OCI-LY7 (cell line): ENCODE data around the gene SEPTIN6. TPM values are rescaled to one million over a fixed set of nuclear protein-coding genes. Genes with fewer than 3 reads are reported as not detected.
A peak's percentile ranks its signal among the peaks of the same experiment; 100 is the strongest.
"Not testable (repeated sequence)": the region's sequence is repeated elsewhere in the genome, so short reads cannot be mapped to it uniquely, and the experiment has no call there.

Experiments used
- BruUV-seq: library from RNA; stranded (reverse); fragments of 400-500 nt; replicated peaks from 2 replicates; lab custom pipeline; 2021; lab: Mats Ljungman, UMichigan
- CTCF ChIA-PET: fragments of 300-600 bp; sonication (Branson Sonifier 250); formaldehyde crosslinking; loops from one replicate; lab custom pipeline; 2022; ENCODE audit warnings: antibody characterized with exemption; ENCODE audit not compliant: unreplicated experiment; lab: Charles Lee
- POLR2A ChIA-PET: fragments of 300-600 bp; sonication (Branson Sonifier 250); formaldehyde crosslinking; loops from one replicate; lab custom pipeline; 2022; ENCODE audit warnings: antibody characterized with exemption; lab: Charles Lee
- DNase-seq: peaks from one replicate; pipeline ENCODE4 v3.0.0-alpha.2; 2015; ENCODE audit warnings: low spot score
- H2AFZ ChIP-seq: fragments of 200-600 bp; sonication (generic), shearing (Covaris generic); 2 replicates; pipeline ENCODE4 v1.6.1; 2014; ENCODE audit warnings: mild to moderate bottlenecking, antibody characterized with exemption, low read length, moderate library complexity
- H3K27ac ChIP-seq: fragments of 200-600 bp; sonication (generic); 2 replicates; pipeline ENCODE4 v1.5.1; 2014; ENCODE audit warnings: mixed run types, low read depth, mild to moderate bottlenecking, moderate library complexity, low read length, inconsistent platforms; ENCODE audit not compliant: poor library complexity, severe bottlenecking
- H3K36me3 ChIP-seq: fragments of 200-600 bp; sonication (generic); 2 replicates; pipeline ENCODE4 v1.6.1; 2014; ENCODE audit warnings: mild to moderate bottlenecking, antibody characterized with exemption, low read length, moderate library complexity, mixed read lengths; ENCODE audit not compliant: insufficient read depth
- H3K4me1 ChIP-seq: fragments of 200-600 bp; sonication (generic); 2 replicates; pipeline ENCODE4 v1.5.1; 2014; ENCODE audit warnings: mild to moderate bottlenecking, low read length; ENCODE audit not compliant: insufficient read depth, poor library complexity, severe bottlenecking
- H3K4me2 ChIP-seq: fragments of 200-600 bp; sonication (generic); 2 replicates; pipeline ENCODE4 v1.6.1; 2014; ENCODE audit warnings: mild to moderate bottlenecking, low read length
- H3K4me3 ChIP-seq: fragments of 200-600 bp; sonication (generic); 2 replicates; pipeline ENCODE4 v1.5.1; 2014; ENCODE audit warnings: mild to moderate bottlenecking, low read depth, low read length; ENCODE audit not compliant: poor library complexity, severe bottlenecking
- H3K79me2 ChIP-seq: fragments of 200-600 bp; sonication (generic); 2 replicates; pipeline ENCODE4 v1.6.1; 2016; ENCODE audit warnings: low read depth, mild to moderate bottlenecking, low read length, moderate library complexity, mixed read lengths; ENCODE audit not compliant: insufficient read depth
- H3K9me2 ChIP-seq: fragments of 200-600 bp; sonication (generic); 2 replicates; pipeline ENCODE4 v1.6.1; 2016; ENCODE audit warnings: mild to moderate bottlenecking, low read length, mixed read lengths; ENCODE audit not compliant: insufficient read depth
- H3K9me3 ChIP-seq: fragments of 200-600 bp; sonication (generic); 2 replicates; pipeline ENCODE4 v1.6.1; 2014; ENCODE audit warnings: mild to moderate bottlenecking, mixed run types, low read length, mixed read lengths
- H4K20me1 ChIP-seq: fragments of 200-600 bp; sonication (generic); 2 replicates; pipeline ENCODE4 v1.6.1; 2014; ENCODE audit warnings: mild to moderate bottlenecking, antibody characterized with exemption, low read length, moderate library complexity, mixed read lengths; ENCODE audit not compliant: insufficient read depth
- EZH2phosphoT487 ChIP-seq: fragments of 200-600 bp; sonication (generic); IDR thresholded peaks from 2 replicates; pipeline ENCODE4 v1.6.1; 2018; ENCODE audit warnings: low read depth, borderline replicate concordance, mild to moderate bottlenecking, mixed run types, antibody characterized with exemption, low read length, moderate library complexity, mixed read lengths
- intact Hi-C: fragments of 100-400 bp; cut with micrococcal nuclease; formaldehyde crosslinking; loops from one replicate; pipeline ENCODE4 v1.10.0; 2022; ENCODE audit not compliant: unreplicated experiment
- total RNA-seq, 2 experiments: library from RNA; depleted of rRNA in 1 of 2; stranded (reverse); fragments of >200 nt in 1 of 2; shearing (Covaris generic) in 1 of 2; gene quantifications; 2 replicates each; pipeline ENCODE4 v1.2.3, GENCODE V29; 2014 to 2022
- TF ChIP-seq, protein P1 (sequence below): fragments of 200-600 bp; sonication (generic); conservative IDR thresholded peaks from 2 replicates; pipeline ENCODE4 v1.5.1; 2014; ENCODE audit warnings: mild to moderate bottlenecking, antibody characterized with exemption, low read length, moderate library complexity, mixed read lengths

SEPTIN6 gene
- total RNA-seq, 2 experiments from 2014 or later, result 145 to 216 TPM

DNA sequence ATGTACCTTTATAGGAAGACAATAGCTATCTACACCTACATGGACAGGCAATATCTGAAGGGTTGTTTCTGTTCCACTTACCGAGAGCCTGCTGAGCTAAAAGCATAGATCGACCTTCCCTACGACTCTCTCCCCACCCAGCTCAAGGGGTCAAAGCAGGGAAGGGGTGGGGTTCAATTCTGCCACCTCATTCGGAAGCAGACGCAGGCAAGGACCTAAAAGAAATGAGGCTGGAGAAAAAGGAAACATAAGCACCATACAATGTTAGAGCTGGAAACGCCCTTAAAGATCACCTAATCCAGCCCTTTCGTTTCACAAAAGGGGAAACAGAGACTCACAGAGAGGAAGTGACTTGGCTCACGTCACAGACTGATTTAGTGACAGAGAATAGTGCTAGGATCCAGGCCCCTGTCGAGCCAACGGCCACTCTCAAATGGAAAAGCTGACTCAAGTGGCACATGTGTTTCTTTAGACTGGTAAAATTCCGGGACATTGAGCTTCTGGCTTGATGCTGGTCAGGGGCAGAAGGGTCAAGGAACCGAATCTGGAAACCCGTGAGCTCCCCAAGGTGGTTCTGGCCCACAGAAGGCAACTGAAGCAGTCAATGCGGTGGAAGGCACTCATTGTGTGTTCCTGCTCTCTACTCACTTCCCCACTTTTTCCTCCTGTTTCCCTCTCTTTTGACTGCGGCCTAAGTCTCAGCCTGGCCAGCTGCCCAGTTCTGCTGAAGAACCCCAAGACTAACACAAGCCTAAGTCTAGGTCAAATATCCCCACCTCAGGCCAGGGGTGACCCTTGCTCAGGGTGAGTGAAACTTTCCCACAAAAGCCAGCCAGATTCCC lies 7.5 kb downstream of the SEPTIN6 start:
- DNase-seq, result peak; percentile 75
- Histone ChIP-seq H3K4me2 (peak overlapping the region; percentile 96), H3K79me2 (peaks cover 98% of the 10 kb centered on the region), H3K27ac (peak overlapping the region; percentile 100), H3K4me3 (peak overlapping the region; percentile 63), H3K9me2 (no peaks in the 10 kb centered on the region), H3K36me3 (peaks cover 39% of the 10 kb centered on the region), H2AFZ (no peak overlapping the region), H3K9me3 (no peaks in the 10 kb centered on the region), H3K4me1 (peaks cover 97% of the 10 kb centered on the region), H4K20me1 (no peaks in the 10 kb centered on the region)
- no peak for TF ChIP-seq EZH2phosphoT487
- ChIA-PET CTCF (interaction anchor here (0.5 kb wide), 1 partner anchor 8 kb away, joined by 4 read pairs; no protein-coding TSS in a partner anchor), POLR2A (interaction anchor here (0.6 to 4.1 kb wide), 5 partner anchors 9 to 606 kb away, joined by 3 to 34 read pairs (median 6); partner anchors contain the start of genes NKRF and SEPTIN6)
- intact Hi-C loops, result no loop called here
- BruUV-seq, result no TSS peak

DNA sequence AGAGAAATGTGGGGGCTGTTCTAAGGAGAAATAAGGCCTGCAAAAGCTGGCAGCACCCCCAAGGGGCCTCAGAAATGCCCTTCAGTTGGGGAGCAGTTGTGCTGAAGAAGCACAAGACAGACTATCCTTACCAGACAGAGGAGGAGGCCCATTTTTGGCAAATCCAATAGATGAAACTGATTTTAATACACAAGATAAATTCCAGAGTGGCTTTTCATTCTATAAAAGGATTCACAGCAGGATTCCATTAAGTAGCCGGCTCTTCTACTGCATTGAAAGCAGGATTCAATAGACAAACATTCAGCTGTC lies 8.1 kb downstream of the SEPTIN6 start:
- H2AFZ ChIP-seq, result no peak overlapping the region
- peaks cover 34% of the 10 kb centered on the region for H3K36me3 ChIP-seq
- H3K9me2 ChIP-seq, result no peaks in the 10 kb centered on the region
- peak overlapping the region; percentile 100 for H3K27ac ChIP-seq
- H3K4me1 ChIP-seq, result peaks cover 96% of the 10 kb centered on the region
- H3K4me3 ChIP-seq, result peak overlapping the region; percentile 63
- BruUV-seq, result TSS peak; percentile 31
- H3K79me2 ChIP-seq, result peaks cover 98% of the 10 kb centered on the region
- H3K9me3 ChIP-seq, result no peaks in the 10 kb centered on the region
- no peak for DNase-seq
- TF ChIP-seq EZH2phosphoT487, result no peak
- TF ChIP-seq, protein P1, sequence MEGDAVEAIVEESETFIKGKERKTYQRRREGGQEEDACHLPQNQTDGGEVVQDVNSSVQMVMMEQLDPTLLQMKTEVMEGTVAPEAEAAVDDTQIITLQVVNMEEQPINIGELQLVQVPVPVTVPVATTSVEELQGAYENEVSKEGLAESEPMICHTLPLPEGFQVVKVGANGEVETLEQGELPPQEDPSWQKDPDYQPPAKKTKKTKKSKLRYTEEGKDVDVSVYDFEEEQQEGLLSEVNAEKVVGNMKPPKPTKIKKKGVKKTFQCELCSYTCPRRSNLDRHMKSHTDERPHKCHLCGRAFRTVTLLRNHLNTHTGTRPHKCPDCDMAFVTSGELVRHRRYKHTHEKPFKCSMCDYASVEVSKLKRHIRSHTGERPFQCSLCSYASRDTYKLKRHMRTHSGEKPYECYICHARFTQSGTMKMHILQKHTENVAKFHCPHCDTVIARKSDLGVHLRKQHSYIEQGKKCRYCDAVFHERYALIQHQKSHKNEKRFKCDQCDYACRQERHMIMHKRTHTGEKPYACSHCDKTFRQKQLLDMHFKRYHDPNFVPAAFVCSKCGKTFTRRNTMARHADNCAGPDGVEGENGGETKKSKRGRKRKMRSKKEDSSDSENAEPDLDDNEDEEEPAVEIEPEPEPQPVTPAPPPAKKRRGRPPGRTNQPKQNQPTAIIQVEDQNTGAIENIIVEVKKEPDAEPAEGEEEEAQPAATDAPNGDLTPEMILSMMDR, result no peak
- H4K20me1 ChIP-seq, result no peaks in the 10 kb centered on the region
- peak overlapping the region; percentile 96 for H3K4me2 ChIP-seq
- CTCF ChIA-PET, result no interaction called here
- intact Hi-C loops, result no loop called here
- POLR2A ChIA-PET, result interaction anchor here (0.7 to 4.1 kb wide), 5 partner anchors 9 to 79 kb away, joined by 3 to 34 read pairs (median 6); partner anchors contain the start of genes NKRF and SEPTIN6

DNA sequence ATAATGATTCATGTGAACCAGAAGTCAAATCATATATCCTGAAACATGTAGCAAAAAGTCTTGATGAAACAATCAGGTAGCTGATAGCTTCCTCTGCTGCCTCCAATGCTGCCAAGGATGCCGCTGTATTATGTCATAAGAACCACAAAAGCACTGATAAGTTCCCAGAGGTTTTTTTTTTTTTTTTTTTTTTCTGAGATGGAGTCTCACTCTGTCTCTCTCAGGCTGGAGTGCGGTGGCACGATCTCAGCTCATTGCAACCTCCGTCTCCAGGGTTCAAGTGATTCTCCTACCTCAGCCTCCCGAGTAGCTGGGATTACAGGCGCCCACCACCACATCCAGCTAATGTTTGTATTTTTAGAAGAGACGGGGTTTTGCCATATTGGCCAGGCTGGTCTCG lies 8.7 kb downstream of the SEPTIN6 start:
- intact Hi-C loops, H3K9me2 ChIP-seq, H3K9me3 ChIP-seq, DNase-seq, CTCF ChIA-PET, H2AFZ ChIP-seq, H4K20me1 ChIP-seq, BruUV-seq: not testable (repeated sequence)
- Histone ChIP-seq H3K36me3 (peaks cover 32% of the 10 kb centered on the region), H3K4me1 (peaks cover 96% of the 10 kb centered on the region), H3K4me3 (peak overlapping the region; percentile 63), H3K4me2 (peak overlapping the region; percentile 96), H3K79me2 (peaks cover 98% of the 10 kb centered on the region), H3K27ac (peak overlapping the region; percentile 100)
- POLR2A ChIA-PET, result interaction anchor here (0.7 to 4.1 kb wide), 3 partner anchors 10 to 74 kb away, joined by 3 to 34 read pairs (median 6); partner anchors contain the start of gene SEPTIN6
